H4 (cell line): ENCODE results near the gene CNN3. TPM values are rescaled to one million over a fixed set of nuclear protein-coding genes. Genes with fewer than 3 reads are reported as not detected.
A peak's percentile ranks its signal among the peaks of the same experiment; 100 is the strongest.

Experiments
- DNase-seq: peaks from one replicate; pipeline ENCODE4 v3.0.0-alpha.2; 2015; ENCODE audit warnings: low spot score
- total RNA-seq: library from RNA; depleted of rRNA; stranded (reverse); fragments of >200 nt; shearing (Covaris generic); gene quantifications from 2 replicates; pipeline ENCODE4 v1.2.3, GENCODE V29; 2014; rRNA removed

CNN3 gene
- total RNA-seq: 121 and 137 TPM in 2 replicates

DNA sequence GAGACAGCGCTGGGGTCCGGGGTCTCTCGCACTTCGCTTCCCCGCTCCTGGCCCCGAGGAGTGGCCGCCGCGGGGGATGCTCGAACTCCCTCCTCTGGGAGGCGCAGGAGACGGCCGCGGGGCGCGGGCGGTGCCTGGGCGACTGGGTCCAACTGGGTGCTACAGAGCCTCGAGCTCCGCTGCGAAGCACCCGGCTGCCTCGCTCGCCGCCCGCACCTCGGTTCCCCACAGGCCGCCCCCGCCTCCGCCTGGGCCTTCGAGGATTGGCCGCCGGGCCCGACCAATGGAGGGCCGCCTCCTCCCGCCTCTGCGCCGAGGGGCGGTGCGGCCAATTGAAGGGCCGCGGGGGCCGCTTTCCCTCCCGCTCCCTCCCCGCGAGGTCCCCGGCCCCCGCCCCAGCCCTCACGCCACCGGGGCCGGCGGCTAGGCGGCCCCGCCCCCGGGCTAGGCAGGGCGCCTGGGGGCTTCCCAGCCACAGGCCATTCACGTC, at the start of gene CNN3:
Gene CNN3 (minus strand): TSS at position 196 of the 490 bp plus-strand sequence. CDS start 216 bp downstream, outside the sequence.
- DNase-seq: peak; percentile 68

GRCh38 chr1:94974824-94975223, 47.9 kb upstream of the CNN3 start:
- no peak for DNase-seq

GRCh38 chr1:94974241-94974640, 47.3 kb upstream of the CNN3 start:
- no peak for DNase-seq

- no peak for DNase-seq
These were observed 46.5 kb upstream of the CNN3 start for GRCh38 chr1:94973309-94973922.

- DNase-seq: no peak
These were observed 44.6 kb upstream of the CNN3 start for GRCh38 chr1:94971491-94971924.

DNA sequence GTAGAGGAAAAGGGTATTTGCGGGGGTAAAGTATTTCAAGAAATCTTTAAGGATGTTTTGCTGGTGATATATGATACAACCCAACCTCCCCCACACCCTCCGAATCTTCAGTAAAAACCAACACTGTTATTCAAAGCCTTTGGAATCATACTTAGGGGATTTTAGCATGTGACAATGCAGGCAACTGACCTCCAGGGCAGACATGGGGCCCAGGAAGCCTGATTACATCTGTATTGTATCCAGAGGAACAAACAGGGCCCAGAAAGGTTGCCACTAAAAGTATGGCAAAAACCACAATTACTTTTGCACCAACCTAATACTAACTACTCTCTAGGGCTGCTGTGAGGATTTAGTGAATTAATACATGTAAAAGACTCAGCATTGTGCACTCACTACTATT, 43.9 kb upstream of the CNN3 start:
- no peak for DNase-seq

DNA sequence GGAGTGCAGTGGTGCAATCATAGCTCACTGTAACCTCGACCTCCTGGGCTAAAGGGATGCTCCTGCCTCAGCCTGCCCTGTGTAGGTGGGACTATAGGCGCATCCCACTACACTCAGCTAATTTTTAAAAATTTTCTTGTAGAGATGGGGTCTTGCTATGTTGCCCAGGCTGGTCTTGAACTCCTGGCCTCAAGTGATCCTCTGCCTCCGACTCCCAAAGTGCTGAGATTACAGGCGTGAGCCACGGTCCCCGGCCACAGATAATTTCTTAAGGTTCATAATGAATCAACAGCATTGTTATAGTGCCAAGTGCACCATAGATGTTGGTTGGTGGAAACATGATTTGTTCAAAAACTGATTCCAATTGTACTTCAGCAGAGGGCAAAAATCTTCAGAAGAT, 42.2 kb upstream of the CNN3 start:
- DNase-seq: no peak

- no peak for DNase-seq
These were observed 39.1 kb upstream of the CNN3 start for GRCh38 chr1:94966033-94966432.

- no peak for DNase-seq
These were observed 37.0 kb upstream of the CNN3 start for GRCh38 chr1:94963864-94964263.

- peak; percentile 30 for DNase-seq
These were observed 35.7 kb upstream of the CNN3 start for GRCh38 chr1:94962409-94963265.

- DNase-seq: no peak
These were observed 35.1 kb upstream of the CNN3 start for GRCh38 chr1:94961988-94962387.

- DNase-seq: no peak
These were observed 34.7 kb upstream of the CNN3 start for GRCh38 chr1:94961582-94961981.

DNA sequence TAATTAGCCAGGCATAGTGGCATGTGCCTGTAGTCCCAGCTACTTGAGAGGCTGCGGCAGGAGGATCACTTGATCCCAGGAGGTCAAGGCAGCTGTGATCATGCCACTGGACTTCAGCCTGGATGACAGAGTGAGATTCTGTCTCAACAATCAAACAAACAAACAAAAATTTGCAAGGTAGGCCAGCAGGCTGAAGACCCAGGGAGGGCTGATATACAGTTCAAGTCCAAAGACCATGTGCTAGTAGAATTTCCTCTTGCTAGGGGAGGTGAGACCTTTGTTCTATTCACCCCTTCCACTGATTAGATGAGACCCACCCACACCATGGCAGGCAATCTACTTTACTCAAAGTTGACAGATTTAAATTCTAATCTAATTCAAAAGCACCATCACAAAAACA, 31.2 kb upstream of the CNN3 start:
- no peak for DNase-seq

DNA sequence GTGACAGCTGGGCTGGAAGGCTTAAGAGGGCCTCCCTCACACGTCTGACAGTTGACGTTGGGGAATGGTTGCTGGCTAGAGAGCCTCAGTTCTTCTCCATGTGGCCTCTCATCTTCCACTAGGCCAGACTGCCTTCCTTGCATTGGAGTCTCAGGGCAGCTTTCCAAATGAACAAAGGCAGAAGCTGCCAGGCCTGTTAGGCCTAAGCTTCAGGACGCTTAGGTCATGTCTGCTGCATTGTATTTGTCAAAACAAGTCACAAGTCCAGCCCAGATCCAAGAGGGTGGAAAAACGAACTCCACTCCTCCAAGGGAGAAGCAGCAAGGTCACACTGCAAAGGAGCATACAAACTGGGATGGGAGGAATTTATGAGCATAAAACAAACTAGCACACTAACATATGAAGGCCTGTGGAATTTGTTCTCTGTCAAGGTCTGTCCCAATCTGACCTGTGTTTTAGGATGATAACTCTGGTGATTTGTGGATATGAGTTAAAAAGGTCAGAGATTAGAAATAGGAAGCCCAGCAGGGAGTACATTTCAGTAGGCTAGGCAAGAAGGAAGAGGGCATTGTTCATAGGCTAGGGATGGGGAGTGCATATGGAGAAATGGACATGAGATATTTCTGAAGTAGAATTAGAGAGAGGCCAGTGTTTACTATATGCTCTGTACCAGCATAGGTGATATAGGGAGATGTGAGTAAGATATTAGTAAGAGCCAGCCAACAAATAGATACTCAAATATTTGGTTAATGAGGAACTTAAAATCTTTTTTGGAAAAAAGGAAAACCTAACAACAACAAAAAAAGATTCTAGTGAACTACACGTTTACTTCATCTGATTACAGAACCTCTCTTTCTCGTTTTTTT, 29.1 kb upstream of the CNN3 start:
- DNase-seq: no peak

DNA sequence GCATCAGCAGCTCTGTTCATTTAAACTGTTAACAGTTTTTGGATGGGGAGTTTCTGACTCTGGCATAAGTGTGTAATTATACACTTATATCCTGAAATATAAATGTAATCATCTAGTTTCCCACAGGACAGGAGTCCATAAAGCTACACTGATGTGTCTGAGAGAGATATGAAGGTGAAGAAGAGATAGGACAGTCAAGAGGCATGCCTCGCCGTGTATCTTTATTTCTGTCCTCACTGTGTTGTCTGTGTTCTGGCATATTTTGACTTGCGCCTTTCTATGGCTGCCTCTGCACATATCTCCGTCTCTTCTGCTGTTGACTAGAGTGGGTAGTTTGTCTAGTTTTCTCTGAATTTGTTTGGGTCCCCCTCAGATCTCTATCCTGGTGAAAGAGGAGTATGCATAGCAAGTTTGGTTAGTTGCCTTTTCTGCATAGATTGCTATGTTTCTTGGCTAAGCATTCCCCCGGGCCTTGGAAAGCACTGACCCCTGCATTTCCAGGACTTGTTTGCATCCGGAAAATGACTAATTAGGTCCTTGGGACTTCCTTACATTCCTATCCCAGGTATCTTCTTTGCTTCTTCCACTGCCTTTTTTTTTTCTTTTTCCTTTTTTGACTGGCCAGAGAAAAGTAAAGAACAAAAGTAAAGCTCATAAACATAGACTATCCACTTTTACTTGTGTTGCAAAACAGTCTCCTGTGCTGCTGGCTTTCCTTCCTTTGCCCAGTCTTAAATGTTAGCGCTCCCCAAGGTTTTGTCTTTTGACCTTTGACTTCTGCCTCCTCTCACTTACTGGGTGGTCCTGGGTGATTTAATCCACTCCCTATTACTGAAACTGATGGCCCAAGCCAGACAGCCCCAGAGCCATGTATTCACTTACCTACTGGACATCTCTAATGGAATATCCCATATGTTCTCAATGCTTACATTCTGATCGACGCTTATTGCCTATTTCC, 27.6 kb upstream of the CNN3 start:
- no peak for DNase-seq

DNA sequence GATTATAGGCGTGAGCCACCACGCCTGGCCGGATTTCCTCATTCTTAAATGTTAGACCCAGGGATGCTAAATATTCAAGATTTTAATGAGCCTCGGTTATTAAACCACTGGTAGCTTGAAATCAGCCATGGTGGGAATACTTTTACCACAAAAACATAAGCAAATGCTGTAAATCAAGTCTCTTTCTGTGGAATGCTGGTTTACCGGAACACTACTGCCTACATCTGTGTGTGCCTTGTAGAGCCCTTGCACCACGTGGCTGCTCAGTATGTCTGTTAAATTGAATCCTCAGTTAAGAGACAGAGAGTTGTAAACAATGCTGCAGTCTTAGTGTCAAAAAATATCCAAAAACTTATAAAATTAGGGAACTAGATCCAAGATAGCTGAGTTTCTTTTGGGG, 26.8 kb upstream of the CNN3 start:
- DNase-seq: no peak

GRCh38 chr1:94953107-94953506, 26.2 kb upstream of the CNN3 start:
- no peak for DNase-seq

GRCh38 chr1:94952539-94952938, 25.6 kb upstream of the CNN3 start:
- DNase-seq: no peak

GRCh38 chr1:94951509-94952208, 24.7 kb upstream of the CNN3 start:
- no peak for DNase-seq

DNA sequence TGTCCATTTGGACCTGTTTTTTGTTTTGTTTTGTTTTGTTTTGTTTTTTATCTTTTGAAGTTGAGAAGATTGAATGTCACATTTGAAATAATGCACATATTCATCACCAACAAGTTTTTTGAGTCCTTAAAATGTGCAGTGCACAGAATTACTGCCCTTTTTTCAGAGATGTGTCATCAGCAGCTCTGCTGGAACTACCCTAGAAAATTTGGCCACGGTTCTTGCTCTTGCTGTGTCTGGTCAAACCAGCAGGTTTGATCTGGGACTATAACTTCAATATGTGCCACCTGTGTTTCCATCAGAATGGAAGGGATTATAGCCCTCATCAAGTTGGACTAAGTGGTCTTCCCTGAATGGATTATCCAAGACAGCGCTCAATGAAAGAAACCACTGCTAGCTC, 24.1 kb upstream of the CNN3 start:
- DNase-seq: no peak
